Loucy (cell line): ENCODE measurements around the gene PRDX3.

Experiments
- H2AFZ ChIP-seq: fragments of 200-600 bp; sonication (generic); 2 replicates; pipeline ENCODE4 v1.6.0; 2016; ENCODE audit warnings: antibody characterized with exemption, mild to moderate bottlenecking, low read length, moderate library complexity
- H3F3A ChIP-seq: fragments of 200-600 bp; 2 replicates; pipeline ENCODE4 v1.6.0; 2016; ENCODE audit warnings: antibody characterized with exemption, low read depth, mild to moderate bottlenecking
- H3K27me3 ChIP-seq: fragments of 200-600 bp; sonication (generic); 2 replicates; pipeline ENCODE4 v1.6.1; 2014; ENCODE audit warnings: low read length, mild to moderate bottlenecking; ENCODE audit not compliant: insufficient read depth, poor library complexity, severe bottlenecking
- H3K36me3 ChIP-seq: fragments of 200-600 bp; sonication (generic); 2 replicates; pipeline ENCODE4 v1.6.1; 2016; ENCODE audit warnings: low read length; ENCODE audit not compliant: insufficient read depth
- H3K4me1 ChIP-seq: fragments of 200-600 bp; sonication (generic); 2 replicates; pipeline ENCODE4 v1.5.1; 2014; ENCODE audit warnings: low read length, mild to moderate bottlenecking; ENCODE audit not compliant: insufficient read depth, poor library complexity, severe bottlenecking
- H3K4me2 ChIP-seq: fragments of 200-600 bp; sonication (generic); 2 replicates; pipeline ENCODE4 v1.6.0; 2014; ENCODE audit warnings: antibody characterized with exemption, low read length, low read depth, mild to moderate bottlenecking; ENCODE audit not compliant: poor library complexity, severe bottlenecking
- H3K4me3 ChIP-seq: fragments of 200-600 bp; sonication (generic); 2 replicates; pipeline ENCODE4 v1.5.1; 2014; ENCODE audit warnings: low read length, mild to moderate bottlenecking, mixed read lengths; ENCODE audit not compliant: poor library complexity, severe bottlenecking
- H3K79me2 ChIP-seq: fragments of 200-600 bp; sonication (generic); 2 replicates; pipeline ENCODE4 v1.6.1; 2014; ENCODE audit warnings: low read length; ENCODE audit not compliant: insufficient read depth
- H3K9ac ChIP-seq: fragments of 200-600 bp; sonication (generic); 2 replicates; pipeline ENCODE4 v1.6.0; 2014; ENCODE audit warnings: mild to moderate bottlenecking, low read depth, low read length, moderate library complexity; ENCODE audit not compliant: poor library complexity, severe bottlenecking
- H3K9me2 ChIP-seq: fragments of 200-600 bp; sonication (generic); replicated peaks from 2 replicates; pipeline ENCODE4 v1.6.1; 2016; ENCODE audit warnings: low read depth, low read length, mixed read lengths
- H3K9me3 ChIP-seq: fragments of 200-600 bp; sonication (generic); 2 replicates; pipeline ENCODE4 v1.6.1; 2014; ENCODE audit warnings: mild to moderate bottlenecking, antibody characterized with exemption, low read length, low read depth; ENCODE audit not compliant: insufficient read depth
- H4K20me1 ChIP-seq: fragments of 200-600 bp; sonication (generic); 2 replicates; pipeline ENCODE4 v1.6.0; 2014; ENCODE audit warnings: antibody characterized with exemption, low read length, mild to moderate bottlenecking; ENCODE audit not compliant: insufficient read depth, poor library complexity, severe bottlenecking
- CTCF ChIP-seq: fragments of 200-600 bp; sonication (generic); conservative IDR thresholded peaks from 2 replicates; pipeline ENCODE4 v1.5.1; 2014; ENCODE audit warnings: mild to moderate bottlenecking, antibody characterized with exemption, low read length
- EZH2phosphoT487 ChIP-seq: fragments of 200-600 bp; IDR thresholded peaks from 2 replicates; pipeline ENCODE4 v1.6.1; 2018; ENCODE audit warnings: antibody characterized with exemption, mild to moderate bottlenecking, moderate library complexity, borderline replicate concordance

Gene PRDX3

GRCh38 chr10:119129721-119130120, 48.9 kb downstream of the PRDX3 start:
- no peak overlapping the region for H3K4me2 ChIP-seq
- H3K27me3 ChIP-seq: no peaks in the 10 kb centered on the region
- no peaks in the 10 kb centered on the region; the same call in 1 of the 2 replicates for H3F3A ChIP-seq
- H3K79me2 ChIP-seq: no peaks in the 10 kb centered on the region
- peaks cover 10% of the 10 kb centered on the region; the same call in 1 of the 2 replicates for H3K36me3 ChIP-seq
- no peaks in the 10 kb centered on the region for H3K9me2 ChIP-seq
- H3K9me3 ChIP-seq: no peaks in the 10 kb centered on the region
- no peak overlapping the region for H3K9ac ChIP-seq
- no peak overlapping the region for H2AFZ ChIP-seq
- TF ChIP-seq EZH2phosphoT487 (no peak), CTCF (no peak)
- H4K20me1 ChIP-seq: no peaks in the 10 kb centered on the region
- H3K4me3 ChIP-seq: no peak overlapping the region
- H3K4me1 ChIP-seq: peaks cover 29% of the 10 kb centered on the region

DNA sequence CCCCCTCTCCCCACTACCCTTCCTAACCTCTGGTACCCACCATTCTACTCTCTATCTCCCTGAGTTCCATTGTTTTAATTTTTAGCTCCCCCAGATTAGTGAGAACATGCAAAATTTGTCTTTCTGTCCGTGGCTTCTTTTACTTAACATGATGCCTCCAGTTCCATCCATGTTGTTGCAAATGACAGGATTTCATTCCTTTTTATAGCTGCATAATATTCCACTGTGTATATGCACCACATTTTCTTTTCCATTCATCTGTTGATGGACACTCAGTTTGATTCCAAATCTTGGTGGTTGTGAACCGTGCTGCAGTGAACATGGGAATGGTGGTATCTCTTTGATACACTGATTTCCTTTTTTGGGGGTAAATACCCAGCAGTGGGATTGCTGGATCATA, 52.7 kb downstream of the PRDX3 start:
- Histone ChIP-seq H3K9ac (no peak overlapping the region), H3K9me3 (no peaks in the 10 kb centered on the region), H4K20me1 (no peaks in the 10 kb centered on the region), H3K4me3 (no peak overlapping the region), H3K36me3 (no peaks in the 10 kb centered on the region), H3F3A (no peaks in the 10 kb centered on the region), H3K9me2 (no peaks in the 10 kb centered on the region), H2AFZ (no peak overlapping the region), H3K4me2 (no peak overlapping the region), H3K27me3 (no peaks in the 10 kb centered on the region), H3K4me1 (peaks cover 7% of the 10 kb centered on the region), H3K79me2 (no peaks in the 10 kb centered on the region)
- TF ChIP-seq EZH2phosphoT487 (no peak), CTCF (no peak)

DNA sequence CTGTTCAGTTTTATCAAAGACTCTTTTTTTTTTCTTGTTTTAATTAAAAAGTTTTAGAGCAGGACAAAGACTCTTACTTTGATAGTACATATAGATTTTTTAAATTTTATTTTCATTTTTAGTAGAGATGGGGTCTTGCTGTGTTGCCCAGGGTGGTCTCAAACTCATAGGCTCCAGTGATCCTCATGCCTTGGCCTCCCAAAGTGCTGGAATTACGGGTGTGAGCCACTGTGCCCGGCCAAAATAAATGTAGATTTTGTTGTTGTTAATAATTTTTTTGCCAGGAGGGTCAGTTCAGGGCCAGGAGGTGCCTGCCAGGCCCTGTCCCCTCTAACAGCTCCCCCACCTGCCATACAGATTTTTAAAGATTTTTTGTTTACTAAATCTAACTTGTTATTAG, 57.7 kb downstream of the PRDX3 start:
- H3K36me3 ChIP-seq: no peaks in the 10 kb centered on the region
- peaks cover 7% of the 10 kb centered on the region for H3K4me1 ChIP-seq
- no peaks in the 10 kb centered on the region for H3K27me3 ChIP-seq
- H3K9me2 ChIP-seq: no peaks in the 10 kb centered on the region
- no peaks in the 10 kb centered on the region for H3K79me2 ChIP-seq
- H3K9ac ChIP-seq: no peak overlapping the region
- no peak overlapping the region for H3K4me3 ChIP-seq
- no peak for TF ChIP-seq CTCF
- TF ChIP-seq EZH2phosphoT487: no peak
- no peaks in the 10 kb centered on the region for H3F3A ChIP-seq
- no peaks in the 10 kb centered on the region for H3K9me3 ChIP-seq
- H3K4me2 ChIP-seq: peak overlapping the region; percentile 54
- no peaks in the 10 kb centered on the region for H4K20me1 ChIP-seq
- no peak overlapping the region for H2AFZ ChIP-seq
